ENCODE measurements around the gene ZNF83. TPM values are rescaled to one million over a fixed set of nuclear protein-coding genes. Genes with fewer than 3 reads are reported as not detected.

ZNF83 gene
- total and polyA plus RNA-seq, 2 of the 4 experiments (the other 2 are of a cell fraction) = 32.9 to 36.9 TPM

GRCh38 chr19:52651956-52652355 lies 13.8 kb upstream of the ZNF83 start:
- H3K56ac ChIP-seq (ENCODE audit: extremely low read depth, insufficient read depth, low read length) = no peak overlapping the region
- H3K18ac ChIP-seq (ENCODE audit: low read depth, low read length) = no peak overlapping the region
- H3K36me3 ChIP-seq (ENCODE audit: control insufficient read depth, insufficient read depth, low read length) = peaks cover 22% of the 10 kb centered on the region
- H2BK5ac ChIP-seq (ENCODE audit: low read depth, low read length, poor library complexity, severe bottlenecking) = no peak overlapping the region
- no peak overlapping the region for H3K4ac ChIP-seq (ENCODE audit: low read depth, low read length)
- TF ChIP-seq RCOR1 (IDR thresholded peaks at IDR 0.05; ENCODE audit: insufficient replicate concordance, low read length) (no peak), BHLHE40 (IDR thresholded peaks at IDR 0.05; ENCODE audit: low read depth, low read length) (no peak), SMC3 (IDR thresholded peaks at IDR 0.05; ENCODE audit: low read depth, low read length) (no peak), NFE2L2 (IDR thresholded peaks at IDR 0.05; ENCODE audit: low read depth, low read length) (no peak), CTCF (conservative IDR thresholded peaks at IDR 0.05; ENCODE audit: low read depth, low read length) (no peak), RAD21 (IDR thresholded peaks at IDR 0.05; ENCODE audit: low read length) (no peak), FOS (IDR thresholded peaks at IDR 0.05; ENCODE audit: low read depth, low read length) (no peak), USF2 (IDR thresholded peaks at IDR 0.05; ENCODE audit: low read depth, low read length) (no peak), RFX5 (IDR thresholded peaks at IDR 0.05; ENCODE audit: low read depth, low read length) (no peak), ELK1 (IDR thresholded peaks at IDR 0.05; ENCODE audit: borderline replicate concordance, low read depth, low read length) (no peak), MAFK (IDR thresholded peaks at IDR 0.05; ENCODE audit: low read depth, low read length) (no peak), MAZ (IDR thresholded peaks at IDR 0.05; ENCODE audit: borderline replicate concordance, low read depth, low read length) (no peak), POLR2A (IDR thresholded peaks at IDR 0.05; ENCODE audit: low read depth, low read length) (no peak), CHD1 (IDR thresholded peaks at IDR 0.05; ENCODE audit: low read depth, low read length) (no peak), CEBPB (IDR thresholded peaks at IDR 0.05; ENCODE audit: low read depth, low read length) (no peak), MXI1 (IDR thresholded peaks at IDR 0.05; ENCODE audit: borderline replicate concordance, low read depth, low read length) (no peak)
- H3K14ac ChIP-seq (replicated peaks; ENCODE audit: low read depth, low read length) = no peak overlapping the region
- H3K4me2 ChIP-seq (ENCODE audit: low read depth, low read length) = no peak overlapping the region
- H3K9me3 ChIP-seq (ENCODE audit: control insufficient read depth, insufficient read depth, low read length) = no peaks in the 10 kb centered on the region
- H2AFZ ChIP-seq (replicated peaks; ENCODE audit: low read length, poor library complexity) = no peak overlapping the region
- H3K4me1 ChIP-seq (ENCODE audit: control insufficient read depth, insufficient read depth, low read length) = peaks cover 12% of the 10 kb centered on the region
- H3K9me1 ChIP-seq (ENCODE audit: insufficient read depth, low read length) = peaks cover 7% of the 10 kb centered on the region
- DNase-seq = no peak
- H3K4me3 ChIP-seq (ENCODE audit: insufficient read depth, low read depth, low read length) = no peak overlapping the region
- H2BK15ac ChIP-seq (ENCODE audit: low read depth, low read length) = no peak overlapping the region
- H2BK120ac ChIP-seq (ENCODE audit: low read depth, low read length) = no peak overlapping the region
- no peak overlapping the region for H4K5ac ChIP-seq (ENCODE audit: low read depth, low read length)
- H3K79me1 ChIP-seq (ENCODE audit: low read depth in 1 of 2, low read length in 2 of 2) = peaks cover 18 to 28% of the 10 kb centered on the region in 2 experiments
- no peak overlapping the region for H2BK20ac ChIP-seq (ENCODE audit: low read depth, low read length)
- H4K91ac ChIP-seq (ENCODE audit: insufficient read depth, low read depth, low read length) = no peak overlapping the region
- H3K27me3 ChIP-seq (ENCODE audit: control insufficient read depth, insufficient read depth, low read length) = no peaks in the 10 kb centered on the region
- 100% methylated on average over 2 of the region's 5 CpGs; no CpG with 5 or more reads in 1 of the 2 experiments for WGBS, 2 experiments (ENCODE audit: extremely low coverage in 2 of 2, insufficient read length in 1 of 2)
- peaks cover 4% of the 10 kb centered on the region for H4K20me1 ChIP-seq (ENCODE audit: insufficient read depth, low read length)
- intact Hi-C loops (cut with micrococcal nuclease) (no loop called here), dilution Hi-C loops (cut with HindIII; ENCODE audit: low sequenced_read_pairs, unreplicated experiment) (no loop called here), in situ Hi-C loops (cut with MboI; ENCODE audit: low sequenced_read_pairs) (no loop called here)
- no peak overlapping the region for H4K8ac ChIP-seq (ENCODE audit: low read depth in 2 of 2, low read length in 2 of 2)
- POLR2A ChIA-PET (ENCODE audit: unreplicated experiment) = no interaction called here
- no peak overlapping the region for H3K23ac ChIP-seq (ENCODE audit: low read depth, low read length)
- H3K9ac ChIP-seq (ENCODE audit: low read depth, low read length) = no peak overlapping the region
- no peak overlapping the region for H2AK9ac ChIP-seq (replicated peaks; ENCODE audit: low read depth, low read length, poor library complexity)
- BruUV-seq (replicated peaks) = no TSS peak
- CTCF ChIA-PET = interaction anchor here (0.6 kb wide), 1 partner anchor 137 kb away, joined by 3 read pairs; no protein-coding TSS in a partner anchor
- H3K27ac ChIP-seq (ENCODE audit: insufficient read depth, low read length) = no peak overlapping the region
- no peak overlapping the region for H2AK5ac ChIP-seq (ENCODE audit: low read depth, low read length)
- ATAC-seq (ENCODE audit: low read depth) = no peak
